Neural progenitor cell (in vitro differentiated cells): ENCODE measurements around the gene ATXN1. TPM values are rescaled to one million over a fixed set of nuclear protein-coding genes. Genes with fewer than 3 reads are reported as not detected.
"Not testable (repeated sequence)": the region's sequence is repeated elsewhere in the genome, so short reads cannot be mapped to it uniquely, and the experiment has no call there.

Experiments used
- DNase-seq: peaks from one replicate; pipeline ENCODE4 v3.0.0-alpha.2; 2016; ENCODE audit warnings: low spot score
- H2AFZ ChIP-seq: fragments of 200-600 bp; sonication (generic); replicated peaks from 2 replicates; pipeline ENCODE4 v1.6.1; 2016; ENCODE audit warnings: antibody characterized with exemption
- H3F3A ChIP-seq: fragments of 200-600 bp; sonication (generic); 2 replicates; pipeline ENCODE4 v1.6.1; 2016; ENCODE audit warnings: antibody characterized with exemption, low read depth
- H3K27ac ChIP-seq: fragments of 200-600 bp; sonication (generic); 2 replicates; pipeline ENCODE4 v1.5.1; 2016; ENCODE audit warnings: mild to moderate bottlenecking
- H3K27me3 ChIP-seq: fragments of 200-600 bp; sonication (generic); 2 replicates; pipeline ENCODE4 v1.6.1; 2016; ENCODE audit warnings: mild to moderate bottlenecking, moderate library complexity
- H3K36me3 ChIP-seq: fragments of 200-600 bp; sonication (generic); 2 replicates; pipeline ENCODE4 v1.5.1; 2016
- H3K4me1 ChIP-seq: fragments of 200-600 bp; sonication (generic); 2 replicates; pipeline ENCODE4 v1.6.1; 2016; ENCODE audit warnings: mixed run types
- H3K4me2 ChIP-seq: fragments of 200-600 bp; sonication (generic); 2 replicates; pipeline ENCODE4 v1.6.1; 2016
- H3K4me3 ChIP-seq: fragments of 200-600 bp; sonication (generic); 2 replicates; pipeline ENCODE4 v1.5.1; 2016
- H3K79me2 ChIP-seq: fragments of 200-600 bp; sonication (generic); 2 replicates; pipeline ENCODE4 v1.6.1; 2016; ENCODE audit warnings: low read depth
- H3K9ac ChIP-seq: fragments of 200-600 bp; sonication (generic); 2 replicates; pipeline ENCODE4 v1.6.1; 2016
- H3K9me3 ChIP-seq: fragments of 200-600 bp; sonication (generic); 2 replicates; pipeline ENCODE4 v1.5.1; 2016; ENCODE audit warnings: low read depth
- H4K20me1 ChIP-seq: fragments of 200-600 bp; sonication (generic); 2 replicates; pipeline ENCODE4 v1.6.1; 2016; ENCODE audit warnings: low read depth
- H3K27ac Mint-ChIP-seq: 3 replicates; pipeline ENCODE4 v1.8.0; 2021; ENCODE audit warnings: mixed read lengths
- H3K27me3 Mint-ChIP-seq: 2 replicates; pipeline ENCODE4 v1.8.0; 2022; ENCODE audit warnings: low read depth, mild to moderate bottlenecking, inconsistent platforms, moderate library complexity, mixed read lengths; ENCODE audit not compliant: insufficient read depth
- H3K36me3 Mint-ChIP-seq: 3 replicates; pipeline ENCODE4 v1.8.0; 2021; ENCODE audit warnings: mixed read lengths
- H3K4me1 Mint-ChIP-seq: 3 replicates; pipeline ENCODE4 v1.8.0; 2021; ENCODE audit warnings: mixed read lengths
- H3K4me3 Mint-ChIP-seq: 3 replicates; pipeline ENCODE4 v1.8.0; 2021; ENCODE audit warnings: mild to moderate bottlenecking, moderate library complexity, mixed read lengths
- H3K9me3 Mint-ChIP-seq: 3 replicates; pipeline ENCODE4 v1.8.0; 2020; ENCODE audit warnings: mixed read lengths
- CTCF ChIP-seq: fragments of 200-600 bp; sonication (generic); IDR thresholded peaks from 2 replicates; pipeline ENCODE4 v1.5.1; 2017; ENCODE audit warnings: antibody characterized with exemption, mild to moderate bottlenecking
- EZH2 ChIP-seq: fragments of 200-600 bp; sonication (generic); IDR thresholded peaks from 2 replicates; pipeline ENCODE4 v1.6.1; 2017; ENCODE audit warnings: antibody characterized with exemption, mild to moderate bottlenecking, moderate library complexity
- EZH2phosphoT487 ChIP-seq: fragments of 200-600 bp; sonication (generic); IDR thresholded peaks from 2 replicates; pipeline ENCODE4 v1.6.1; 2017; ENCODE audit warnings: antibody characterized with exemption
- total RNA-seq: library from RNA; depleted of rRNA; stranded (reverse); fragments of >200 nt; gene quantifications from 2 replicates; pipeline ENCODE4 v1.2.3, GENCODE V29; 2015; ENCODE audit warnings: low replicate concordance

Gene ATXN1
- total RNA-seq, 1 donor from 2014 or later, result 3.6 TPM

- H3K36me3 Mint-ChIP-seq, result no peaks in the 10 kb centered on the region
- H3K27me3 Mint-ChIP-seq, result no peaks in the 10 kb centered on the region
- Histone ChIP-seq H3K79me2 (no peaks in the 10 kb centered on the region), H4K20me1 (no peaks in the 10 kb centered on the region), H3K4me2 (no peak overlapping the region), H3K27ac (no peak overlapping the region), H3F3A (no peaks in the 10 kb centered on the region), H3K9me3 (no peaks in the 10 kb centered on the region), H2AFZ (no peak overlapping the region), H3K9ac (no peak overlapping the region), H3K4me1 (no peaks in the 10 kb centered on the region), H3K36me3 (no peaks in the 10 kb centered on the region), H3K4me3 (no peak overlapping the region), H3K27me3 (no peaks in the 10 kb centered on the region)
- H3K9me3 Mint-ChIP-seq, result no peaks in the 10 kb centered on the region
- no peak for DNase-seq
- no peak overlapping the region for H3K27ac Mint-ChIP-seq
- TF ChIP-seq EZH2 (no peak), EZH2phosphoT487 (no peak), CTCF (no peak)
- no peak overlapping the region for H3K4me3 Mint-ChIP-seq
- H3K4me1 Mint-ChIP-seq, result peaks cover 14% of the 10 kb centered on the region
These were observed 48.9 kb downstream of the ATXN1 start for GRCh38 chr6:16712255-16712930.

- Mint-ChIP-seq H3K4me1 (peaks cover 11% of the 10 kb centered on the region), H3K27ac (no peak overlapping the region), H3K27me3 (no peaks in the 10 kb centered on the region), H3K4me3 (no peak overlapping the region), H3K9me3 (no peaks in the 10 kb centered on the region), H3K36me3 (no peaks in the 10 kb centered on the region)
- no peaks in the 10 kb centered on the region for H4K20me1 ChIP-seq
- H3K36me3 ChIP-seq, result no peaks in the 10 kb centered on the region
- H3K4me2 ChIP-seq, result no peak overlapping the region
- TF ChIP-seq EZH2phosphoT487 (no peak), EZH2 (no peak), CTCF (no peak)
- H3K4me1 ChIP-seq, result no peaks in the 10 kb centered on the region
- H3K4me3 ChIP-seq, result no peak overlapping the region
- H3K27ac ChIP-seq, result no peak overlapping the region
- H3K27me3 ChIP-seq, result no peaks in the 10 kb centered on the region
- no peaks in the 10 kb centered on the region for H3K9me3 ChIP-seq
- H2AFZ ChIP-seq, result no peak overlapping the region
- no peaks in the 10 kb centered on the region for H3F3A ChIP-seq
- no peak for DNase-seq
- no peak overlapping the region for H3K9ac ChIP-seq
- no peaks in the 10 kb centered on the region for H3K79me2 ChIP-seq
These were observed 49.6 kb downstream of the ATXN1 start for GRCh38 chr6:16711546-16712254.

- Histone ChIP-seq H3F3A (no peaks in the 10 kb centered on the region), H3K4me3 (no peak overlapping the region), H3K4me2 (no peak overlapping the region), H3K36me3 (no peaks in the 10 kb centered on the region), H3K9ac (no peak overlapping the region), H4K20me1 (no peaks in the 10 kb centered on the region), H2AFZ (no peak overlapping the region), H3K27me3 (no peaks in the 10 kb centered on the region), H3K79me2 (no peaks in the 10 kb centered on the region), H3K27ac (no peak overlapping the region), H3K9me3 (no peaks in the 10 kb centered on the region), H3K4me1 (no peaks in the 10 kb centered on the region)
- Mint-ChIP-seq H3K4me3 (no peak overlapping the region), H3K9me3 (no peaks in the 10 kb centered on the region), H3K4me1 (peaks cover 12% of the 10 kb centered on the region), H3K36me3 (no peaks in the 10 kb centered on the region), H3K27ac (no peak overlapping the region), H3K27me3 (no peaks in the 10 kb centered on the region)
- DNase-seq, result no peak
- TF ChIP-seq EZH2phosphoT487 (no peak), CTCF (no peak), EZH2 (no peak)
These were observed 54.1 kb downstream of the ATXN1 start for GRCh38 chr6:16706911-16707783.

GRCh38 chr6:16706491-16706890 is 54.8 kb downstream of the ATXN1 start:
- not testable (repeated sequence) for H3K4me3 ChIP-seq, H3K27me3 Mint-ChIP-seq, H3K4me2 ChIP-seq, H4K20me1 ChIP-seq, H3K79me2 ChIP-seq, H3K36me3 Mint-ChIP-seq, H3K4me1 ChIP-seq, H3K27ac ChIP-seq, H3F3A ChIP-seq, H3K4me3 Mint-ChIP-seq, H3K27ac Mint-ChIP-seq, H2AFZ ChIP-seq, H3K9me3 ChIP-seq, H3K9ac ChIP-seq, H3K27me3 ChIP-seq, DNase-seq, H3K36me3 ChIP-seq, H3K9me3 Mint-ChIP-seq
- peaks cover 11% of the 10 kb centered on the region for H3K4me1 Mint-ChIP-seq
